ENCODE data around the gene PCDHA13.
"Not testable (repeated sequence)": the region's sequence is repeated elsewhere in the genome, so short reads cannot be mapped to it uniquely, and the experiment has no call there.

Gene PCDHA13

GRCh38 chr5:140870221-140871201 lies 11.4 kb upstream of the PCDHA13 start:
- no peak for DNase-seq (ENCODE audit: low spot score)

GRCh38 chr5:140875085-140876065 lies 6.5 kb upstream of the PCDHA13 start, which contains the start of gene PCDHA12:
TSS of gene PCDHA12 (plus strand) at chr5:140875308. CDS start at chr5:140875473, 165 bp downstream.
- no peak for DNase-seq (ENCODE audit: low spot score)

- not testable (repeated sequence) for DNase-seq (ENCODE audit: low spot score)
Observed at GRCh38 chr5:140876541-140877261, 5.2 kb upstream of the PCDHA13 start.

- no peak for DNase-seq (ENCODE audit: low spot score)
Observed at GRCh38 chr5:140877262-140877581, 4.7 kb upstream of the PCDHA13 start.

GRCh38 chr5:140882591-140882899 lies 621 bp downstream of the PCDHA13 start:
- no peak for DNase-seq (ENCODE audit: low spot score)

- no peak for DNase-seq (ENCODE audit: low spot score)
Observed at GRCh38 chr5:140883373-140883772, 1.4 kb downstream of the PCDHA13 start.

GRCh38 chr5:140883927-140884697 lies 2.2 kb downstream of the PCDHA13 start:
- no peak for DNase-seq (ENCODE audit: low spot score)

GRCh38 chr5:140916325-140916724 lies 34.4 kb downstream of the PCDHA13 start:
- no peak for DNase-seq (ENCODE audit: low spot score)

GRCh38 chr5:140923601-140924000 lies 41.7 kb downstream of the PCDHA13 start:
- no peak for DNase-seq (ENCODE audit: low spot score)

- DNase-seq (ENCODE audit: low spot score), result no peak
Observed at GRCh38 chr5:140925806-140926442, 44.0 kb downstream of the PCDHA13 start, which contains the start of gene PCDHAC1. TSS of gene PCDHAC1 (plus strand) at chr5:140926299. CDS start at chr5:140926893, 594 bp downstream.

GRCh38 chr5:140926443-140927227 lies 44.7 kb downstream of the PCDHA13 start:
- peak; percentile 66 for DNase-seq (ENCODE audit: low spot score)

- DNase-seq (ENCODE audit: low spot score), result no peak
Observed at GRCh38 chr5:140927228-140927573, 45.3 kb downstream of the PCDHA13 start.

Data from AG08396 (cell line).